SK-N-SH treated with all-trans-retinoic acid at 6 μM for 48 hours (cell line): ENCODE measurements around the gene KARS1.
A peak's percentile ranks its signal among the peaks of the same experiment; 100 is the strongest.

ENCODE experiments used
- ATAC-seq: fragments of 200-7000 bp; cut with Tn5 transposase; 3 replicates; pipeline ENCODE4 v1.9.1; 2020; ENCODE audit warnings: mild to moderate bottlenecking, moderate library complexity
- ARNTL ChIP-seq: fragments of 450-650 bp; formaldehyde crosslinking; IDR thresholded peaks from 2 replicates; pipeline ENCODE4 v1.5.0; 2020; ENCODE audit warnings: low read depth, mild to moderate bottlenecking, moderate library complexity, borderline replicate concordance
- BACH2 ChIP-seq: fragments of 250-450 bp; sonication (Bioruptor Pico); IDR thresholded peaks from 2 replicates; pipeline ENCODE4 v1.9.0; 2021; ENCODE audit warnings: mild to moderate bottlenecking, borderline replicate concordance
- CSDC2 ChIP-seq: fragments of 250-450 bp; sonication (Bioruptor Pico); IDR thresholded peaks from 2 replicates; pipeline ENCODE4 v1.5.0; 2020; ENCODE audit warnings: mild to moderate bottlenecking, moderate library complexity
- ESRRG ChIP-seq: fragments of 250-450 bp; sonication (Bioruptor Pico); IDR thresholded peaks from 2 replicates; pipeline ENCODE4 v1.6.1; 2021; ENCODE audit warnings: mild to moderate bottlenecking
- ISL1 ChIP-seq: fragments of 250-450 bp; sonication (Bioruptor Pico); IDR thresholded peaks from 2 replicates; pipeline ENCODE4 v2.1.2; 2022; ENCODE audit warnings: mild to moderate bottlenecking, moderate library complexity
- OSR1 ChIP-seq: fragments of 250-450 bp; sonication (Bioruptor Pico); IDR thresholded peaks from 2 replicates; pipeline ENCODE4 v1.8.0; 2022; ENCODE audit warnings: moderate library complexity, mild to moderate bottlenecking, inconsistent platforms
- PATZ1 ChIP-seq: fragments of 250-450 bp; sonication (Bioruptor Pico); IDR thresholded peaks from 2 replicates; pipeline ENCODE4 v1.8.0; 2020; ENCODE audit warnings: mild to moderate bottlenecking, moderate library complexity, borderline replicate concordance
- POU6F1 ChIP-seq: fragments of 250-450 bp; sonication (Bioruptor Pico); IDR thresholded peaks from 2 replicates; pipeline ENCODE4 v1.8.0; 2021; ENCODE audit warnings: low read depth, mild to moderate bottlenecking, moderate library complexity, borderline replicate concordance
- PPARA ChIP-seq: fragments of 250-450 bp; sonication (Bioruptor Pico); IDR thresholded peaks from 2 replicates; pipeline ENCODE4 v1.5.0; 2020; ENCODE audit warnings: mild to moderate bottlenecking, borderline replicate concordance
- RARB ChIP-seq: fragments of 250-450 bp; sonication (Bioruptor Pico); IDR thresholded peaks from 2 replicates; pipeline ENCODE4 v1.8.0; 2021; ENCODE audit warnings: mild to moderate bottlenecking, moderate library complexity
- SNAI2 ChIP-seq: fragments of 250-450 bp; sonication (Bioruptor Pico); IDR thresholded peaks from 2 replicates; pipeline ENCODE4 v1.5.0; 2020; ENCODE audit warnings: mild to moderate bottlenecking, moderate library complexity
- TCF4 ChIP-seq: fragments of 250-450 bp; sonication (Bioruptor Pico); IDR thresholded peaks from 2 replicates; pipeline ENCODE4 v1.8.0; 2021; ENCODE audit warnings: mild to moderate bottlenecking, moderate library complexity, borderline replicate concordance
- TOX ChIP-seq: fragments of 250-450 bp; sonication (Bioruptor Pico); IDR thresholded peaks from 2 replicates; pipeline ENCODE4 v1.8.0; 2021; ENCODE audit warnings: mild to moderate bottlenecking, moderate library complexity, borderline replicate concordance
- ZC3H10 ChIP-seq: fragments of 250-450 bp; sonication (Bioruptor Pico); IDR thresholded peaks from 2 replicates; pipeline ENCODE4 v1.5.1; 2021; ENCODE audit warnings: mild to moderate bottlenecking, moderate library complexity
- ZFP3 ChIP-seq: fragments of 250-450 bp; sonication (Bioruptor Pico); IDR thresholded peaks from 2 replicates; pipeline ENCODE4 v1.5.0; 2020; ENCODE audit warnings: mild to moderate bottlenecking, moderate library complexity
- ZFP30 ChIP-seq: fragments of 450-650 bp; formaldehyde crosslinking; IDR thresholded peaks from 2 replicates; pipeline ENCODE4 v1.5.0; 2022; ENCODE audit warnings: mild to moderate bottlenecking, moderate library complexity
- ZNF565 ChIP-seq: fragments of 450-650 bp; formaldehyde crosslinking; conservative IDR thresholded peaks from 2 replicates; pipeline ENCODE4 v1.5.0; 2020; ENCODE audit warnings: low read depth, mild to moderate bottlenecking, moderate library complexity
- ZNF70 ChIP-seq: fragments of 450-650 bp; formaldehyde crosslinking; IDR thresholded peaks from 2 replicates; pipeline ENCODE4 v1.5.0; 2020; ENCODE audit warnings: mild to moderate bottlenecking, moderate library complexity
- ZNF8 ChIP-seq: fragments of 450-650 bp; formaldehyde crosslinking; IDR thresholded peaks from 2 replicates; pipeline ENCODE4 v1.5.0; 2020; ENCODE audit warnings: mild to moderate bottlenecking, moderate library complexity
- TF ChIP-seq, protein P1 (sequence below): fragments of 250-450 bp; sonication (Bioruptor Pico); IDR thresholded peaks from 2 replicates; pipeline ENCODE4 v1.5.0; 2020; ENCODE audit warnings: mild to moderate bottlenecking, moderate library complexity
- TF ChIP-seq, protein P2 (sequence below): fragments of 250-450 bp; sonication (Bioruptor Pico); IDR thresholded peaks from 2 replicates; pipeline ENCODE4 v1.5.1; 2021; ENCODE audit warnings: mild to moderate bottlenecking, moderate library complexity
- TF ChIP-seq, protein P3 (sequence below): fragments of 250-450 bp; sonication (Bioruptor Pico); IDR thresholded peaks from 2 replicates; pipeline ENCODE4 v1.5.1; 2020; ENCODE audit warnings: low read depth, mild to moderate bottlenecking, moderate library complexity

The KARS1 gene

DNA sequence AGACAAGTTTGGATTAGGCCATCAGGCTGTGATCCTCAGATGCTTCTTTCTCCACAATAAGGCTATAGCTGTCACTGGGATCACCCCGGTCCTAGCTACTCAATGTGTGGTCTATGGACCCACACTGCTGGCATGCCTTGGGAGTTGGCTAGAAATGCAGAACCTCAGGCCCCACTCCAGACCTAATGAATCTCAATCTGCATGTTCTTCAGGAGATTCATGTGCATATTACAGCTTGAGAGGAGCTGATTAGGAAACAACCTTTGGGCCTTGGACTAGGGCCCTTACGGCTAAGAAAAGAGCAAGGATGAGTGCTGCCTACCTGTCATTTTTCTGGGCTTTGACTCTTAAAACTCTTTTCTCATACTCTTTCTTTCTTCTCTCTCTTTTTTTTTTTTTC lies 31.8 kb downstream of the KARS1 start (continued):
- TF ChIP-seq, protein P1, sequence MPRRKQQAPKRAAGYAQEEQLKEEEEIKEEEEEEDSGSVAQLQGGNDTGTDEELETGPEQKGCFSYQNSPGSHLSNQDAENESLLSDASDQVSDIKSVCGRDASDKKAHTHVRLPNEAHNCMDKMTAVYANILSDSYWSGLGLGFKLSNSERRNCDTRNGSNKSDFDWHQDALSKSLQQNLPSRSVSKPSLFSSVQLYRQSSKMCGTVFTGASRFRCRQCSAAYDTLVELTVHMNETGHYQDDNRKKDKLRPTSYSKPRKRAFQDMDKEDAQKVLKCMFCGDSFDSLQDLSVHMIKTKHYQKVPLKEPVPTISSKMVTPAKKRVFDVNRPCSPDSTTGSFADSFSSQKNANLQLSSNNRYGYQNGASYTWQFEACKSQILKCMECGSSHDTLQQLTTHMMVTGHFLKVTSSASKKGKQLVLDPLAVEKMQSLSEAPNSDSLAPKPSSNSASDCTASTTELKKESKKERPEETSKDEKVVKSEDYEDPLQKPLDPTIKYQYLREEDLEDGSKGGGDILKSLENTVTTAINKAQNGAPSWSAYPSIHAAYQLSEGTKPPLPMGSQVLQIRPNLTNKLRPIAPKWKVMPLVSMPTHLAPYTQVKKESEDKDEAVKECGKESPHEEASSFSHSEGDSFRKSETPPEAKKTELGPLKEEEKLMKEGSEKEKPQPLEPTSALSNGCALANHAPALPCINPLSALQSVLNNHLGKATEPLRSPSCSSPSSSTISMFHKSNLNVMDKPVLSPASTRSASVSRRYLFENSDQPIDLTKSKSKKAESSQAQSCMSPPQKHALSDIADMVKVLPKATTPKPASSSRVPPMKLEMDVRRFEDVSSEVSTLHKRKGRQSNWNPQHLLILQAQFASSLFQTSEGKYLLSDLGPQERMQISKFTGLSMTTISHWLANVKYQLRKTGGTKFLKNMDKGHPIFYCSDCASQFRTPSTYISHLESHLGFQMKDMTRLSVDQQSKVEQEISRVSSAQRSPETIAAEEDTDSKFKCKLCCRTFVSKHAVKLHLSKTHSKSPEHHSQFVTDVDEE (CRISPR knock-in tag): no peak
- no peak for TF ChIP-seq ZFP30 (CRISPR knock-in tag)
- no peak for TF ChIP-seq ZNF8 (CRISPR knock-in tag)
- TF ChIP-seq OSR1 (CRISPR knock-in tag): no peak
- no peak for TF ChIP-seq CSDC2
- TF ChIP-seq POU6F1 (CRISPR knock-in tag): no peak

DNA sequence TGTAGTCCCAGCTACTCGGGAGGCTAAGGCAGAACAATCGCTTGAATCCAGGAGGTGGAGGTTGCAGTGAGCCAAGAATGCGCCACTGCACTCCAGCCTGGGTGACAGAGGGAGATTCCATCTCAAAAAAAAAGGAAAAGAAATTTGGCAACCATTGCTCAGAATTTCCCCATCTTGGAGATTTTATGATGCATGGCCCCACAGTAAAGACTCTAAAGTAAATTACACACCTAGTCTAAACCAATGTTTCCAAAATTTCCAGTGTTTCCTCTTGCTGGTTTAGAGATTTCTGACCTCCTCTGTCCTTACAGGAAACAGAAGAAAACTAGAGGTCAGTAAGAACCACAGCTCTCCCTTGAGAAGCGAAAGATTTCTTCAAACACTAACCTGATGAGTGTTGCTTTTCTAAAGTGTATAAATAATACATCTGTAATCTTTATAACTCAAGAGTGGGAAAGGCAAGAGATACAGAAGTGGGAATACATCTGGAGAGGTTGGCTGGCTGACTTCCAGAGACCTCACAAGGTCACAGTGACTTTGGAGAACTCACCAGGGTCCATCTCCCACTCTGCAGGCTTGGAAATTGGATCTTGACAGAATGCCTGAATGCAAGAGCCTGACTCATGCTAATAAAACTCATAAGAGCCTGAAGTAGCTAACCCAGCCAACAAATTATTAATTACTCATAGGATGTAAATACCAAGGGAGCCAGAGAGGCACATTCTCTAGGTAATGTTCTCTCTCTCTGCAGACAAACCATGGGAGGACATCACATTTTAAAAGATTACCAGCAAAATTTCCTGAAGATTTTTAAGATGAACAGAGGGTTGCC lies 33.2 kb downstream of the KARS1 start:
- TF ChIP-seq SNAI2 (CRISPR knock-in tag) (no peak), ZNF8 (CRISPR knock-in tag) (no peak), ISL1 (peak; percentile 82)
- peak; percentile 98 for ATAC-seq

- no peak for ATAC-seq
- TF ChIP-seq PATZ1 (CRISPR knock-in tag) (no peak), CSDC2 (no peak), ZNF8 (CRISPR knock-in tag) (no peak), BACH2 (CRISPR knock-in tag) (no peak), TCF4 (CRISPR knock-in tag) (no peak), PPARA (CRISPR knock-in tag) (no peak), POU6F1 (CRISPR knock-in tag) (no peak), ISL1 (no peak), ZNF565 (CRISPR knock-in tag) (no peak), ZNF70 (CRISPR knock-in tag) (no peak), ZFP3 (no peak), OSR1 (CRISPR knock-in tag) (no peak), ZFP30 (CRISPR knock-in tag) (no peak), TOX (CRISPR knock-in tag) (no peak), ESRRG (no peak), ARNTL (no peak), RARB (CRISPR knock-in tag) (no peak), ZC3H10 (no peak)
- TF ChIP-seq, protein P2, sequence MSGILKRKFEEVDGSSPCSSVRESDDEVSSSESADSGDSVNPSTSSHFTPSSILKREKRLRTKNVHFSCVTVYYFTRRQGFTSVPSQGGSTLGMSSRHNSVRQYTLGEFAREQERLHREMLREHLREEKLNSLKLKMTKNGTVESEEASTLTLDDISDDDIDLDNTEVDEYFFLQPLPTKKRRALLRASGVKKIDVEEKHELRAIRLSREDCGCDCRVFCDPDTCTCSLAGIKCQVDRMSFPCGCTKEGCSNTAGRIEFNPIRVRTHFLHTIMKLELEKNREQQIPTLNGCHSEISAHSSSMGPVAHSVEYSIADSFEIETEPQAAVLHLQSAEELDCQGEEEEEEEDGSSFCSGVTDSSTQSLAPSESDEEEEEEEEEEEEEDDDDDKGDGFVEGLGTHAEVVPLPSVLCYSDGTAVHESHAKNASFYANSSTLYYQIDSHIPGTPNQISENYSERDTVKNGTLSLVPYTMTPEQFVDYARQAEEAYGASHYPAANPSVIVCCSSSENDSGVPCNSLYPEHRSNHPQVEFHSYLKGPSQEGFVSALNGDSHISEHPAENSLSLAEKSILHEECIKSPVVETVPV: no peak
- TF ChIP-seq, protein P3, sequence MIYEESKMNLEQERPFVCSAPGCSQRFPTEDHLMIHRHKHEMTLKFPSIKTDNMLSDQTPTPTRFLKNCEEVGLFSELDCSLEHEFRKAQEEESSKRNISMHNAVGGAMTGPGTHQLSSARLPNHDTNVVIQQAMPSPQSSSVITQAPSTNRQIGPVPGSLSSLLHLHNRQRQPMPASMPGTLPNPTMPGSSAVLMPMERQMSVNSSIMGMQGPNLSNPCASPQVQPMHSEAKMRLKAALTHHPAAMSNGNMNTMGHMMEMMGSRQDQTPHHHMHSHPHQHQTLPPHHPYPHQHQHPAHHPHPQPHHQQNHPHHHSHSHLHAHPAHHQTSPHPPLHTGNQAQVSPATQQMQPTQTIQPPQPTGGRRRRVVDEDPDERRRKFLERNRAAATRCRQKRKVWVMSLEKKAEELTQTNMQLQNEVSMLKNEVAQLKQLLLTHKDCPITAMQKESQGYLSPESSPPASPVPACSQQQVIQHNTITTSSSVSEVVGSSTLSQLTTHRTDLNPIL (CRISPR knock-in tag): no peak
Observed at GRCh38 chr16:75606507-75606906, 41.0 kb downstream of the KARS1 start.
